ENCODE data around the gene EMC7. TPM values are rescaled to one million over a fixed set of nuclear protein-coding genes. Genes with fewer than 3 reads are reported as not detected.

EMC7 gene
- total RNA-seq, 1 experiment from 2014 or later: 50.3 TPM

DNA sequence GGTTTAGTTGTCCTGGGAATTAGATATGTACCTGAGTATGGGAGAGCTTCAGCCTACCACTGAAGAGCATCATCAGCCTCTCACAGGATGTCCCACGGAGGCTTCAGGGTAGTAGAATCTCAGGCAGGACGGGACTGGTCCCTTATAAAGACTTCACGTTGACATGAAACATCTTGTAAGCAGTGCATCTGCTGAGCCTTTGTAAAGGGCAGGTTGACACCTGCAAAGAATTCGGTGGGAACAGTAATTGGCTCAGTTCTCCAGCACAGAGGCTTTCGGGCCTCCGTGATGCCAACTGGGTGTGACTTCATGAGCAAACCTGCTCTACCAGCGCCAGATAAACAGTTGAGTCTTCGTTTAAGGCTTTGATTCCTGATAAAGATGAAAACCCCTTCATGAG lies 35.7 kb downstream of the EMC7 start:
- no peak overlapping the region for H2AFZ ChIP-seq (ENCODE audit: low read length)
- H3K9me3 ChIP-seq (ENCODE audit: low read length): no peaks in the 10 kb centered on the region
- no TSS peak for BruUV-seq (replicated peaks)
- no peaks in the 10 kb centered on the region for H3F3A ChIP-seq (ENCODE audit: low read length, unreplicated experiment)
- CTCF ChIA-PET: no interaction called here
- H3K27ac ChIP-seq (ENCODE audit: low read length): no peak overlapping the region
- no peak overlapping the region for H3K4me2 ChIP-seq (ENCODE audit: low read length)
- no peak overlapping the region for H3K4me3 ChIP-seq (ENCODE audit: low read length)
- no peaks in the 10 kb centered on the region for H4K20me1 ChIP-seq (ENCODE audit: low read length)
- H3K4me1 ChIP-seq (ENCODE audit: insufficient read depth, low read length): no peaks in the 10 kb centered on the region
- H3K9me2 ChIP-seq (replicated peaks; ENCODE audit: low read length): no peaks in the 10 kb centered on the region
- no peaks in the 10 kb centered on the region for H3K27me3 ChIP-seq (ENCODE audit: low read length)
- intact Hi-C loops (cut with micrococcal nuclease): no loop called here
- no peak overlapping the region for H3K9ac ChIP-seq (ENCODE audit: low read length)
- TF ChIP-seq, protein P1, sequence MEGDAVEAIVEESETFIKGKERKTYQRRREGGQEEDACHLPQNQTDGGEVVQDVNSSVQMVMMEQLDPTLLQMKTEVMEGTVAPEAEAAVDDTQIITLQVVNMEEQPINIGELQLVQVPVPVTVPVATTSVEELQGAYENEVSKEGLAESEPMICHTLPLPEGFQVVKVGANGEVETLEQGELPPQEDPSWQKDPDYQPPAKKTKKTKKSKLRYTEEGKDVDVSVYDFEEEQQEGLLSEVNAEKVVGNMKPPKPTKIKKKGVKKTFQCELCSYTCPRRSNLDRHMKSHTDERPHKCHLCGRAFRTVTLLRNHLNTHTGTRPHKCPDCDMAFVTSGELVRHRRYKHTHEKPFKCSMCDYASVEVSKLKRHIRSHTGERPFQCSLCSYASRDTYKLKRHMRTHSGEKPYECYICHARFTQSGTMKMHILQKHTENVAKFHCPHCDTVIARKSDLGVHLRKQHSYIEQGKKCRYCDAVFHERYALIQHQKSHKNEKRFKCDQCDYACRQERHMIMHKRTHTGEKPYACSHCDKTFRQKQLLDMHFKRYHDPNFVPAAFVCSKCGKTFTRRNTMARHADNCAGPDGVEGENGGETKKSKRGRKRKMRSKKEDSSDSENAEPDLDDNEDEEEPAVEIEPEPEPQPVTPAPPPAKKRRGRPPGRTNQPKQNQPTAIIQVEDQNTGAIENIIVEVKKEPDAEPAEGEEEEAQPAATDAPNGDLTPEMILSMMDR (conservative IDR thresholded peaks at IDR 0.05; ENCODE audit: low read depth, low read length): no peak
- no peak for TF ChIP-seq EZH2phosphoT487 (IDR thresholded peaks at IDR 0.05; ENCODE audit: borderline replicate concordance, low read length)
- no peak for TF ChIP-seq EZH2 (IDR thresholded peaks at IDR 0.05; ENCODE audit: low read length, unreplicated experiment)
- ATAC-seq (no peak), DNase-seq (no peak)
- H3K79me2 ChIP-seq (ENCODE audit: low read length): no peaks in the 10 kb centered on the region
- POLR2A ChIA-PET (ENCODE audit: unreplicated experiment): no interaction called here
- H3K36me3 ChIP-seq (ENCODE audit: low read depth, low read length): no peaks in the 10 kb centered on the region

DNA sequence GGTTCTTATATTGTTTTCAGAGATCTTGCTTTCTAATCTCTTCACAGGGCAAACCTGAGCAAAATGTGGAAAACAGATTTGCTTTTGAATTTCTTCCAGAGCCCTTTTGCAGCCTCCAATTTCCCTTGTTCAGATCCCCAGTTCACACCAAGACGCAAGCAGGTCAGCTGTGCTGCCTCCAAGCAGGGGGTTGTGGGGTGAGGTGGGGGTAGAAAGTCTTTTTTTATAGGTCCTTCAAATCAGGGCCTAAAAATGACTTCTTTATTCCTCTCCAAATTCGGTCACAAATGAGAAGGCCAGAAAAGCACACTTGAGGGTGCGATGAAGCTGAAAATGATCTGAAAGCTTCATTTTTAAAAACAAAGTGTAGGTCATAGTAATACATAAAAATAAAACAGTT lies 36.4 kb downstream of the EMC7 start:
- TF ChIP-seq EZH2phosphoT487 (IDR thresholded peaks at IDR 0.05; ENCODE audit: borderline replicate concordance, low read length) (no peak), EZH2 (IDR thresholded peaks at IDR 0.05; ENCODE audit: low read length, unreplicated experiment) (no peak)
- TF ChIP-seq, protein P1 (conservative IDR thresholded peaks at IDR 0.05; ENCODE audit: low read depth, low read length): no peak
- Histone ChIP-seq H3K36me3 (ENCODE audit: low read depth, low read length) (no peaks in the 10 kb centered on the region), H3K4me2 (ENCODE audit: low read length) (no peak overlapping the region), H3K4me3 (ENCODE audit: low read length) (no peak overlapping the region), H2AFZ (ENCODE audit: low read length) (no peak overlapping the region), H4K20me1 (ENCODE audit: low read length) (no peaks in the 10 kb centered on the region), H3K9me3 (ENCODE audit: low read length) (no peaks in the 10 kb centered on the region), H3K9me2 (replicated peaks; ENCODE audit: low read length) (no peaks in the 10 kb centered on the region), H3F3A (ENCODE audit: low read length, unreplicated experiment) (no peaks in the 10 kb centered on the region), H3K4me1 (ENCODE audit: insufficient read depth, low read length) (no peaks in the 10 kb centered on the region), H3K79me2 (ENCODE audit: low read length) (no peaks in the 10 kb centered on the region), H3K9ac (ENCODE audit: low read length) (no peak overlapping the region), H3K27me3 (ENCODE audit: low read length) (no peaks in the 10 kb centered on the region), H3K27ac (ENCODE audit: low read length) (no peak overlapping the region)
- CTCF ChIA-PET: no interaction called here
- no peak for DNase-seq
- no TSS peak for BruUV-seq (replicated peaks)
- no peak for ATAC-seq
- intact Hi-C loops (cut with micrococcal nuclease): no loop called here
- POLR2A ChIA-PET (ENCODE audit: unreplicated experiment): no interaction called here

DNA sequence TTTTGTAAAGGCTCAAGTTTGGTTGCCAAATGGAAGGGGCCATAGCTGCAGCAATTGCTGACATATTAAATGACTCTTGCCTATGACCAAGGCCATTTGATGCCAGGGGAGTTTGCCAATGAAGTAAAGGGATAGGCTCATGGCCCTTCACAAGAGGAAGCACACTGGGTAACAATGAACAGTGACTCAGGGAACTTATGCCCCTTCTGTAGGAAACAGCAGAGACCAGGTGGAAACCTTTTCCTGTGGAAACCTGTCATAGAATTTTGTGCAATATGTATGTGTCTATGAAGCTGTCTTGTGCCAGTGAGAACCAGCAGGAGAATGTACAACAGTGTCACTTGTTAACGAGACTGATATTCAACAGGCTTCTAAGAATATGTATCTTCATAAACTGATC lies 37.2 kb downstream of the EMC7 start:
- intact Hi-C loops (cut with micrococcal nuclease): no loop called here
- no peaks in the 10 kb centered on the region for H3K4me1 ChIP-seq (ENCODE audit: insufficient read depth, low read length)
- ChIA-PET CTCF (interaction anchor here (0.5 to 0.7 kb wide), 2 partner anchors 70 to 330 kb away, joined by 4 to 5 read pairs; no protein-coding TSS in a partner anchor), POLR2A (ENCODE audit: unreplicated experiment) (interaction anchor here (0.6 kb wide), 1 partner anchor 55 kb away, joined by 3 read pairs; no protein-coding TSS in a partner anchor)
- no peak overlapping the region for H2AFZ ChIP-seq (ENCODE audit: low read length)
- no peak overlapping the region for H3K9ac ChIP-seq (ENCODE audit: low read length)
- H3K4me3 ChIP-seq (ENCODE audit: low read length): no peak overlapping the region
- no peak for ATAC-seq
- H3K4me2 ChIP-seq (ENCODE audit: low read length): no peak overlapping the region
- no peaks in the 10 kb centered on the region for H3K9me3 ChIP-seq (ENCODE audit: low read length)
- BruUV-seq (replicated peaks): no TSS peak
- no peaks in the 10 kb centered on the region for H3K27me3 ChIP-seq (ENCODE audit: low read length)
- TF ChIP-seq EZH2phosphoT487 (IDR thresholded peaks at IDR 0.05; ENCODE audit: borderline replicate concordance, low read length) (no peak), EZH2 (IDR thresholded peaks at IDR 0.05; ENCODE audit: low read length, unreplicated experiment) (no peak)
- TF ChIP-seq, protein P1 (conservative IDR thresholded peaks at IDR 0.05; ENCODE audit: low read depth, low read length): no peak
- H3F3A ChIP-seq (ENCODE audit: low read length, unreplicated experiment): no peaks in the 10 kb centered on the region
- no peaks in the 10 kb centered on the region for H4K20me1 ChIP-seq (ENCODE audit: low read length)
- H3K27ac ChIP-seq (ENCODE audit: low read length): no peak overlapping the region
- no peaks in the 10 kb centered on the region for H3K79me2 ChIP-seq (ENCODE audit: low read length)
- H3K36me3 ChIP-seq (ENCODE audit: low read depth, low read length): no peaks in the 10 kb centered on the region
- no peaks in the 10 kb centered on the region for H3K9me2 ChIP-seq (replicated peaks; ENCODE audit: low read length)
- no peak for DNase-seq

Data from PC-3 (cell line).